ENCODE data around the gene HEBP2. TPM values are rescaled to one million over a fixed set of nuclear protein-coding genes. Genes with fewer than 3 reads are reported as not detected.

HEBP2 gene
- total and polyA plus RNA-seq, 2 of the 13 experiments (the other 11 are each of a cell fraction or from before 2014, with no cell fraction given), result 16.0 to 72.8 TPM

GRCh38 chr6:138468320-138469015 is 64.4 kb downstream of the HEBP2 start (continued):
- no peak for TF ChIP-seq ZBTB4 (CRISPR knock-in tag; IDR thresholded peaks at IDR 0.05; ENCODE audit: borderline replicate concordance)
- peak; percentile 38; the same call in 1 of the 2 replicates for TF ChIP-seq SOX5 (CRISPR knock-in tag; IDR thresholded peaks at IDR 0.05; ENCODE audit: borderline replicate concordance)
- TF ChIP-seq RAD21 (CRISPR knock-in tag; IDR thresholded peaks at IDR 0.05), result no peak
- peak; percentile 78 for TF ChIP-seq CEBPG (CRISPR knock-in tag; IDR thresholded peaks at IDR 0.05)
- TF ChIP-seq JUND (CRISPR knock-in tag; IDR thresholded peaks at IDR 0.05), result peak; percentile 66; the same call in 1 of the 2 replicates
- TF ChIP-seq, protein P1, sequence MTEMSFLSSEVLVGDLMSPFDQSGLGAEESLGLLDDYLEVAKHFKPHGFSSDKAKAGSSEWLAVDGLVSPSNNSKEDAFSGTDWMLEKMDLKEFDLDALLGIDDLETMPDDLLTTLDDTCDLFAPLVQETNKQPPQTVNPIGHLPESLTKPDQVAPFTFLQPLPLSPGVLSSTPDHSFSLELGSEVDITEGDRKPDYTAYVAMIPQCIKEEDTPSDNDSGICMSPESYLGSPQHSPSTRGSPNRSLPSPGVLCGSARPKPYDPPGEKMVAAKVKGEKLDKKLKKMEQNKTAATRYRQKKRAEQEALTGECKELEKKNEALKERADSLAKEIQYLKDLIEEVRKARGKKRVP (CRISPR knock-in tag; IDR thresholded peaks at IDR 0.05), result peak in 1 of 2 experiments; percentile 51; a peak in 1 of 4 replicates
- no peak for TF ChIP-seq ZNF138 (CRISPR knock-in tag; IDR thresholded peaks at IDR 0.05; ENCODE audit: low read depth)
- TF ChIP-seq NFIC (IDR thresholded peaks at IDR 0.05; ENCODE audit: low read length), result peak; percentile 16; the same call in 1 of the 2 replicates
- TF ChIP-seq GFI1 (CRISPR knock-in tag; IDR thresholded peaks at IDR 0.05; ENCODE audit: borderline replicate concordance), result peak; percentile 95
- TF ChIP-seq CREM (IDR thresholded peaks at IDR 0.05), result peak; percentile 56
- no peak for TF ChIP-seq CREM (CRISPR knock-in tag; IDR thresholded peaks at IDR 0.05)
- peak; percentile 27; the same call in 1 of the 2 replicates for TF ChIP-seq SMARCC2 (IDR thresholded peaks at IDR 0.05)
- TF ChIP-seq, protein P2, sequence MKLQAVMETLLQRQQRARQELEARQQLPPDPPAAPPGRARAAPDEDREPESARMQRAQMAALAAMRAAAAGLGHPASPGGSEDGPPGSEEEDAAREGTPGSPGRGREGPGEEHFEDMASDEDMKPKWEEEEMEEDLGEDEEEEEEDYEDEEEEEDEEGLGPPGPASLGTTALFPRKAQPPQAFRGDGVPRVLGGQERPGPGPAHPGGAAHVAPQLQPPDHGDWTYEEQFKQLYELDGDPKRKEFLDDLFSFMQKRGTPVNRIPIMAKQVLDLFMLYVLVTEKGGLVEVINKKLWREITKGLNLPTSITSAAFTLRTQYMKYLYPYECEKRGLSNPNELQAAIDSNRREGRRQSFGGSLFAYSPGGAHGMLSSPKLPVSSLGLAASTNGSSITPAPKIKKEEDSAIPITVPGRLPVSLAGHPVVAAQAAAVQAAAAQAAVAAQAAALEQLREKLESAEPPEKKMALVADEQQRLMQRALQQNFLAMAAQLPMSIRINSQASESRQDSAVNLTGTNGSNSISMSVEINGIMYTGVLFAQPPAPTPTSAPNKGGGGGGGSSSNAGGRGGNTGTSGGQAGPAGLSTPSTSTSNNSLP (IDR thresholded peaks at IDR 0.05; ENCODE audit: low read depth, low read length), result peak; percentile 73
- no peak for TF ChIP-seq GRHL1 (CRISPR knock-in tag; conservative IDR thresholded peaks at IDR 0.05)
- no peak for TF ChIP-seq ZNF253 (CRISPR knock-in tag; IDR thresholded peaks at IDR 0.05; ENCODE audit: borderline replicate concordance)
- TF ChIP-seq TCF7L2 (IDR thresholded peaks at IDR 0.05; ENCODE audit: low read depth, low read length), result 0 out of 2 replicates have a peak, but pooled peaks have one; percentile 18
- TF ChIP-seq ZSCAN21 (CRISPR knock-in tag; IDR thresholded peaks at IDR 0.05; ENCODE audit: borderline replicate concordance), result no peak
- TF ChIP-seq RARA (CRISPR knock-in tag; IDR thresholded peaks at IDR 0.05), result peak; percentile 31; the same call in 1 of the 2 replicates
- no peak for TF ChIP-seq THRA (CRISPR knock-in tag; IDR thresholded peaks at IDR 0.05; ENCODE audit: borderline replicate concordance)
- no peak for TF ChIP-seq ZNF121 (CRISPR knock-in tag; IDR thresholded peaks at IDR 0.05)
